GM12801 (cell line): ENCODE measurements around the gene OSBPL10.

Experiments
- TF ChIP-seq, protein P1 (sequence below): IDR thresholded peaks from one replicate; pipeline ENCODE4 v1.5.1; 2011; ENCODE audit warnings: control low read depth; ENCODE audit not compliant: insufficient read length; ENCODE audit errors: extremely low read depth

OSBPL10 gene

GRCh38 chr3:31621314-31621713, 359.7 kb downstream of the OSBPL10 start:
- TF ChIP-seq, protein P1, sequence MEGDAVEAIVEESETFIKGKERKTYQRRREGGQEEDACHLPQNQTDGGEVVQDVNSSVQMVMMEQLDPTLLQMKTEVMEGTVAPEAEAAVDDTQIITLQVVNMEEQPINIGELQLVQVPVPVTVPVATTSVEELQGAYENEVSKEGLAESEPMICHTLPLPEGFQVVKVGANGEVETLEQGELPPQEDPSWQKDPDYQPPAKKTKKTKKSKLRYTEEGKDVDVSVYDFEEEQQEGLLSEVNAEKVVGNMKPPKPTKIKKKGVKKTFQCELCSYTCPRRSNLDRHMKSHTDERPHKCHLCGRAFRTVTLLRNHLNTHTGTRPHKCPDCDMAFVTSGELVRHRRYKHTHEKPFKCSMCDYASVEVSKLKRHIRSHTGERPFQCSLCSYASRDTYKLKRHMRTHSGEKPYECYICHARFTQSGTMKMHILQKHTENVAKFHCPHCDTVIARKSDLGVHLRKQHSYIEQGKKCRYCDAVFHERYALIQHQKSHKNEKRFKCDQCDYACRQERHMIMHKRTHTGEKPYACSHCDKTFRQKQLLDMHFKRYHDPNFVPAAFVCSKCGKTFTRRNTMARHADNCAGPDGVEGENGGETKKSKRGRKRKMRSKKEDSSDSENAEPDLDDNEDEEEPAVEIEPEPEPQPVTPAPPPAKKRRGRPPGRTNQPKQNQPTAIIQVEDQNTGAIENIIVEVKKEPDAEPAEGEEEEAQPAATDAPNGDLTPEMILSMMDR = no peak

GRCh38 chr3:31620656-31621055, 360.4 kb downstream of the OSBPL10 start:
- TF ChIP-seq, protein P1 = no peak

GRCh38 chr3:31616711-31617110, 364.4 kb downstream of the OSBPL10 start:
- TF ChIP-seq, protein P1 = no peak

DNA sequence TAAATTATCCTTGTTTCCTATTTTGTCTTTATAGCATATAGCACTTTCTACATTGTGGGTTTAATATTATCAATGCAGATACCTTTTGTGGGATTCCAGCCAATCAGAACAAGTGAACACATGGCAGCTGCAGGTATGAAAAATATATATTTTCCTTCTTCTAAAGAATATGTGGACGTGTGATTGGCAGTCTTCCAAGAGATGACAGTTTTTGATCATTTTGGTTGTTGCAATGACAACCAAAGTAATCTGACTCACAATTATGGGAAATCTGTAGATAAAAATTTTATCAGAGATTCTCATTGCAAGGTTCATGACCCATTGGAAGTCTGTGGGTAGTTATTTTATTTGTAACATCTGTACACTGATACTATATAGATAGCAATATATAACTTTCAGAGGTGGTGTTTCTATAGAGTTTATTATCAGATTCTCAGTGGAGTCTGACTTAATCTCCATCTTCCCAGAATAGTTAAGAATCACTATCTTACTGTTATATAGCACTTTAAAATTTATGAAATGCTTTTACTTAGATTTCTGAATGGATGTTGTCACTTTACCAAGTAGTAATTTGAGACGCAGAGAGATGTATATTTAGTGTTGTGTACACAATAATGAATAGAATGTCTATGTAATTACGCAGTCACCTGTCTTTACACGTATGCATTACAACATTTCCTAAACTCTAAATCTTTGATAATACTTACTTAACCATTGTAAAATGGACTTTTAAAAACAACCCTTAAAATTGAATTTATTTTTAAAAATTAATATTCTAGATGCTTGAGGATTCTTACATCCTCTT, 365.8 kb downstream of the OSBPL10 start:
- TF ChIP-seq, protein P1 = no peak

GRCh38 chr3:31614162-31614921, 366.7 kb downstream of the OSBPL10 start:
- TF ChIP-seq, protein P1 = no peak

GRCh38 chr3:31613654-31614053, 367.4 kb downstream of the OSBPL10 start:
- TF ChIP-seq, protein P1 = no peak

- TF ChIP-seq, protein P1 = no peak
Measured at GRCh38 chr3:31613177-31613576, 367.9 kb downstream of the OSBPL10 start.
